Smooth muscle cell (in vitro differentiated cells): Measurements from ENCODE around the gene CAAP1. TPM values are rescaled to one million over a fixed set of nuclear protein-coding genes. Genes with fewer than 3 reads are reported as not detected.

Experiments
- DNase-seq: peaks from one replicate; lab custom pipeline; 2025; ENCODE audit not compliant: unreplicated experiment; lab: John Stamatoyannopoulos, UW
- H2AFZ ChIP-seq: fragments of 200-600 bp; sonication (generic); 2 replicates; pipeline ENCODE4 v1.6.0; 2016; ENCODE audit warnings: antibody characterized with exemption, low read depth, mild to moderate bottlenecking
- H3F3A ChIP-seq: fragments of 200-600 bp; sonication (generic); 2 replicates; pipeline ENCODE4 v1.6.0; 2017; ENCODE audit warnings: antibody characterized with exemption, low read depth
- H3K27ac ChIP-seq: fragments of 200-600 bp; sonication (generic); 2 replicates; pipeline ENCODE4 v1.5.1; 2016; ENCODE audit warnings: low read depth, mild to moderate bottlenecking
- H3K27me3 ChIP-seq: fragments of 200-600 bp; sonication (generic); 2 replicates; pipeline ENCODE4 v1.6.1; 2016; ENCODE audit warnings: low read depth, mild to moderate bottlenecking
- H3K36me3 ChIP-seq: fragments of 200-600 bp; sonication (generic); 2 replicates; pipeline ENCODE4 v1.5.1; 2016; ENCODE audit warnings: low read depth
- H3K4me1 ChIP-seq: fragments of 200-600 bp; sonication (generic); 2 replicates; pipeline ENCODE4 v1.5.1; 2016; ENCODE audit warnings: low read depth
- H3K4me2 ChIP-seq: fragments of 200-600 bp; sonication (generic); 2 replicates; pipeline ENCODE4 v1.6.0; 2016; ENCODE audit warnings: mild to moderate bottlenecking
- H3K4me3 ChIP-seq: fragments of 200-600 bp; sonication (generic); 2 replicates; pipeline ENCODE4 v1.5.1; 2016; ENCODE audit warnings: mild to moderate bottlenecking
- H3K79me2 ChIP-seq: fragments of 200-600 bp; sonication (generic); 2 replicates; pipeline ENCODE4 v1.6.0; 2016; ENCODE audit warnings: low read depth, mild to moderate bottlenecking
- H3K9ac ChIP-seq: fragments of 200-600 bp; sonication (generic); 2 replicates; pipeline ENCODE4 v1.6.0; 2016; ENCODE audit warnings: low read depth
- H3K9me3 ChIP-seq: fragments of 200-600 bp; sonication (generic); replicated peaks from 2 replicates; pipeline ENCODE4 v1.5.1; 2016; ENCODE audit warnings: low read depth
- H4K20me1 ChIP-seq: fragments of 200-600 bp; sonication (generic); 2 replicates; pipeline ENCODE4 v1.6.0; 2016; ENCODE audit warnings: low read depth
- CTCF ChIP-seq: fragments of 200-600 bp; sonication (generic); IDR thresholded peaks from 2 replicates; pipeline ENCODE4 v1.5.1; 2017; ENCODE audit warnings: borderline replicate concordance, mild to moderate bottlenecking, antibody characterized with exemption; ENCODE audit not compliant: insufficient read depth, poor library complexity, severe bottlenecking
- WGBS: methylation state at CpG from one replicate; pipeline ENCODE4 v1.1.7; 2016; ENCODE audit warnings: low lambda C conversion rate; 5-methylcytosine and 5-hydroxymethylcytosine counted together
- polyA plus RNA-seq: library from polyadenylated mRNA; unstranded; fragments of >200 nt; fragmentation: Nextera tagmentation; extraction: Ambion mirVana; gene quantifications from 2 replicates; pipeline ENCODE4 v1.2.1, GENCODE V29; 2016
- small RNA-seq: library from RNA; depleted of rRNA; stranded (forward); fragments of <200 nt; gene quantifications from one replicate; pipeline ENCODE3, GENCODE V24; 2014
- total RNA-seq: library from RNA; depleted of rRNA; stranded (reverse); fragments of >200 nt; gene quantifications from 2 replicates; pipeline ENCODE4 v1.2.3, GENCODE V29; 2014

CAAP1 gene
- total and polyA plus RNA-seq, 2 experiments from 2014 or later, result 18.4 to 18.7 TPM

- no peaks in the 10 kb centered on the region for H3K27me3 ChIP-seq
- no peak for TF ChIP-seq CTCF
- no peaks in the 10 kb centered on the region for H3K4me1 ChIP-seq
Observed at GRCh38 chr9:26800322-26800721, 92.3 kb downstream of the CAAP1 start.

GRCh38 chr9:26791274-26791673 lies 101.3 kb downstream of the CAAP1 start:
- H3K4me1 ChIP-seq, result no peaks in the 10 kb centered on the region
- WGBS, result 92% methylated on average over 5 of the region's 5 CpGs
- TF ChIP-seq CTCF, result no peak
- H3K4me2 ChIP-seq, result no peak overlapping the region
- no peak overlapping the region for H2AFZ ChIP-seq
- no peak overlapping the region for H3K27ac ChIP-seq
- no peaks in the 10 kb centered on the region for H4K20me1 ChIP-seq
- no peaks in the 10 kb centered on the region for H3K36me3 ChIP-seq
- no peak overlapping the region for H3K9ac ChIP-seq
- no peak overlapping the region for H3K4me3 ChIP-seq
- DNase-seq, result no peak
- H3F3A ChIP-seq, result no peaks in the 10 kb centered on the region
- H3K79me2 ChIP-seq, result no peaks in the 10 kb centered on the region
- no peaks in the 10 kb centered on the region for H3K9me3 ChIP-seq
- no peaks in the 10 kb centered on the region for H3K27me3 ChIP-seq

More at GRCh38 chr9:26800322-26800721, 92.3 kb downstream of the CAAP1 start:
- Histone ChIP-seq H3K79me2 (no peaks in the 10 kb centered on the region), H3F3A (no peaks in the 10 kb centered on the region), H3K4me3 (no peak overlapping the region), H4K20me1 (no peaks in the 10 kb centered on the region), H3K36me3 (no peaks in the 10 kb centered on the region), H3K9me3 (no peaks in the 10 kb centered on the region), H3K27ac (no peak overlapping the region), H3K4me2 (no peak overlapping the region), H3K9ac (no peak overlapping the region), H2AFZ (no peak overlapping the region)
- DNase-seq, result no peak

Small RNAs within 50 kb of the gene (small RNA-seq; reads per million reads assigned to genes)
- not detected for gene RF00322
- not detected for gene RN7SL100P

Other genes with a start within 250 kb of the CAAP1 start
- 30.3 and 37.7 TPM in 2 replicates for gene PLAA, start 54.4 kb upstream of the CAAP1 start, total RNA-seq
- gene PLAA, start 54.4 kb upstream of the CAAP1 start, polyA plus RNA-seq, result 31.2 and 32.3 TPM in 2 replicates
- gene IFT74, start 63.6 kb upstream of the CAAP1 start, total RNA-seq, result 12.5 and 25.5 TPM in 2 replicates
- gene IFT74, start 63.6 kb upstream of the CAAP1 start, polyA plus RNA-seq, result 10.9 and 11.8 TPM in 2 replicates
- gene LRRC19, start 112.9 kb upstream of the CAAP1 start, total RNA-seq, result not detected in 2 replicates
- gene LRRC19, start 112.9 kb upstream of the CAAP1 start, polyA plus RNA-seq, result 0.06 and 0.26 TPM in 2 replicates
- gene TEK, start 216.4 kb upstream of the CAAP1 start, total RNA-seq, result 58.9 and 81.2 TPM in 2 replicates
- gene TEK, start 216.4 kb upstream of the CAAP1 start, polyA plus RNA-seq, result 23.6 and 36.0 TPM in 2 replicates